Activated T-cell treated with anti-CD3 and anti-CD28 coated beads for 1 hour (primary cell): ENCODE measurements around the gene TMPRSS3.

Source experiments
- DNase-seq: peaks from one replicate; pipeline ENCODE4 v3.0.0-alpha.2; 2020; ENCODE audit warnings: low read depth

Gene TMPRSS3

GRCh38 chr21:42350318-42350910, 45.4 kb downstream of the TMPRSS3 start:
- DNase-seq = no peak

- DNase-seq = no peak
These were observed 46.2 kb downstream of the TMPRSS3 start for GRCh38 chr21:42349420-42350317.

- DNase-seq = no peak
These were observed 47.1 kb downstream of the TMPRSS3 start for GRCh38 chr21:42348762-42349161.

- DNase-seq = no peak
These were observed 48.1 kb downstream of the TMPRSS3 start for GRCh38 chr21:42347601-42348327.

- DNase-seq = no peak
These were observed 48.8 kb downstream of the TMPRSS3 start for GRCh38 chr21:42346866-42347600.

- no peak for DNase-seq
These were observed 49.4 kb downstream of the TMPRSS3 start for GRCh38 chr21:42346441-42346840.

GRCh38 chr21:42344631-42345030, 51.2 kb downstream of the TMPRSS3 start:
- no peak for DNase-seq

GRCh38 chr21:42343963-42344510, 51.8 kb downstream of the TMPRSS3 start:
- no peak for DNase-seq

GRCh38 chr21:42343556-42343955, 52.3 kb downstream of the TMPRSS3 start:
- DNase-seq = no peak

GRCh38 chr21:42343101-42343500, 52.8 kb downstream of the TMPRSS3 start:
- DNase-seq = no peak

GRCh38 chr21:42341776-42342542, 53.9 kb downstream of the TMPRSS3 start:
- no peak for DNase-seq

- no peak for DNase-seq
These were observed 55.4 kb downstream of the TMPRSS3 start for GRCh38 chr21:42340187-42341050.

GRCh38 chr21:42338729-42339715, 56.8 kb downstream of the TMPRSS3 start:
- no peak for DNase-seq

GRCh38 chr21:42337830-42338728, 57.8 kb downstream of the TMPRSS3 start:
- peak; percentile 86 for DNase-seq

- no peak for DNase-seq
These were observed 58.6 kb downstream of the TMPRSS3 start for GRCh38 chr21:42337276-42337675.

- DNase-seq = no peak
These were observed 59.8 kb downstream of the TMPRSS3 start for GRCh38 chr21:42336054-42336453.

GRCh38 chr21:42332557-42333317, 63.1 kb downstream of the TMPRSS3 start:
- no peak for DNase-seq
